HL-60 (cell line): ENCODE results near the gene OPTC.

ENCODE experiments used
- GABPA ChIP-seq: IDR thresholded peaks from 2 replicates; pipeline ENCODE4 v1.6.1; 2012; ENCODE audit warnings: low read depth
- POLR2AphosphoS5 ChIP-seq: IDR thresholded peaks from 2 replicates; pipeline ENCODE4 v1.6.1; 2012; ENCODE audit warnings: low read depth
- REST ChIP-seq: IDR thresholded peaks from 2 replicates; pipeline ENCODE4 v1.6.1; 2012; ENCODE audit warnings: low read depth; ENCODE audit not compliant: insufficient replicate concordance
- TF ChIP-seq, protein P1 (sequence below): IDR thresholded peaks from one replicate; pipeline ENCODE4 v1.5.1; 2011; ENCODE audit warnings: low read length, control low read depth, inconsistent platforms; ENCODE audit not compliant: insufficient read depth

- TF ChIP-seq REST: no peak
- TF ChIP-seq, protein P1, sequence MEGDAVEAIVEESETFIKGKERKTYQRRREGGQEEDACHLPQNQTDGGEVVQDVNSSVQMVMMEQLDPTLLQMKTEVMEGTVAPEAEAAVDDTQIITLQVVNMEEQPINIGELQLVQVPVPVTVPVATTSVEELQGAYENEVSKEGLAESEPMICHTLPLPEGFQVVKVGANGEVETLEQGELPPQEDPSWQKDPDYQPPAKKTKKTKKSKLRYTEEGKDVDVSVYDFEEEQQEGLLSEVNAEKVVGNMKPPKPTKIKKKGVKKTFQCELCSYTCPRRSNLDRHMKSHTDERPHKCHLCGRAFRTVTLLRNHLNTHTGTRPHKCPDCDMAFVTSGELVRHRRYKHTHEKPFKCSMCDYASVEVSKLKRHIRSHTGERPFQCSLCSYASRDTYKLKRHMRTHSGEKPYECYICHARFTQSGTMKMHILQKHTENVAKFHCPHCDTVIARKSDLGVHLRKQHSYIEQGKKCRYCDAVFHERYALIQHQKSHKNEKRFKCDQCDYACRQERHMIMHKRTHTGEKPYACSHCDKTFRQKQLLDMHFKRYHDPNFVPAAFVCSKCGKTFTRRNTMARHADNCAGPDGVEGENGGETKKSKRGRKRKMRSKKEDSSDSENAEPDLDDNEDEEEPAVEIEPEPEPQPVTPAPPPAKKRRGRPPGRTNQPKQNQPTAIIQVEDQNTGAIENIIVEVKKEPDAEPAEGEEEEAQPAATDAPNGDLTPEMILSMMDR: no peak
- TF ChIP-seq POLR2AphosphoS5: no peak
- no peak for TF ChIP-seq GABPA
These were observed 18.0 kb downstream of the OPTC start for GRCh38 chr1:203511930-203512329.
